IMR-90 (cell line): ENCODE data around the gene FAAP20. TPM values are rescaled to one million over a fixed set of nuclear protein-coding genes. Genes with fewer than 3 reads are reported as not detected.

Experiments
- ATAC-seq: fragments of 200-7000 bp; cut with Tn5 transposase; 2 replicates; pipeline ENCODE4 v1.9.1; 2020; ENCODE audit warnings: low read depth, mild to moderate bottlenecking, moderate library complexity
- BruUV-seq: library from RNA; stranded (reverse); fragments of 400-500 nt; replicated peaks from 2 replicates; lab custom pipeline; 2021; lab: Mats Ljungman, UMichigan
- CTCF ChIA-PET: fragments of 300-600 bp; formaldehyde crosslinking; extraction: SDS; loops from one replicate; lab custom pipeline; 2021; ENCODE audit warnings: antibody characterized with exemption; lab: Yijun Ruan, JAX
- POLR2A ChIA-PET: fragments of 300-600 bp; sonication (Branson Sonifier 250); formaldehyde crosslinking; loops from one replicate; lab custom pipeline; 2022; ENCODE audit warnings: antibody characterized with exemption; ENCODE audit not compliant: unreplicated experiment; lab: Charles Lee
- DNase-seq: peaks from one replicate; pipeline ENCODE4 v3.0.0; 2013
- H2AFZ ChIP-seq: replicated peaks from 2 replicates; pipeline ENCODE3; 2013; ENCODE audit warnings: low read length, mild to moderate bottlenecking; ENCODE audit not compliant: poor library complexity
- H2AK5ac ChIP-seq: 2 replicates; pipeline ENCODE4 v1.6.1; 2013; ENCODE audit warnings: low read depth, low read length, inconsistent platforms
- H2AK9ac ChIP-seq: replicated peaks from 2 replicates; pipeline ENCODE3; 2013; ENCODE audit warnings: mild to moderate bottlenecking, low read depth, low read length, moderate library complexity; ENCODE audit not compliant: poor library complexity
- H2BK120ac ChIP-seq: 2 replicates; pipeline ENCODE4 v1.6.1; 2013; ENCODE audit warnings: low read depth, low read length, inconsistent platforms
- H2BK15ac ChIP-seq: 3 replicates; pipeline ENCODE4 v1.6.1; 2013; ENCODE audit warnings: low read depth, low read length, inconsistent platforms
- H2BK20ac ChIP-seq: 2 replicates; pipeline ENCODE4 v1.6.1; 2013; ENCODE audit warnings: low read depth, mild to moderate bottlenecking, inconsistent platforms, low read length, moderate library complexity
- H2BK5ac ChIP-seq: 2 replicates; pipeline ENCODE4 v1.6.1; 2013; ENCODE audit warnings: mild to moderate bottlenecking, low read depth, low read length, inconsistent platforms; ENCODE audit not compliant: poor library complexity, severe bottlenecking
- H3K14ac ChIP-seq: replicated peaks from 2 replicates; pipeline ENCODE4 v1.6.1; 2013; ENCODE audit warnings: low read depth, low read length, inconsistent platforms
- H3K18ac ChIP-seq: 2 replicates; pipeline ENCODE4 v1.6.1; 2013; ENCODE audit warnings: low read depth, low read length, control low read depth
- H3K23ac ChIP-seq: 2 replicates; pipeline ENCODE4 v1.6.1; 2013; ENCODE audit warnings: low read depth, low read length, inconsistent platforms
- H3K27ac ChIP-seq: 2 replicates; pipeline ENCODE4 v1.5.1; 2013; ENCODE audit warnings: mild to moderate bottlenecking, control low read depth, low read length; ENCODE audit not compliant: insufficient read depth
- H3K27me3 ChIP-seq: 2 replicates; pipeline ENCODE4 v1.6.1; 2013; ENCODE audit warnings: low read length; ENCODE audit not compliant: control insufficient read depth, insufficient read depth
- H3K36me3 ChIP-seq: 2 replicates; pipeline ENCODE4 v1.6.1; 2013; ENCODE audit warnings: low read length, mixed read lengths; ENCODE audit not compliant: control insufficient read depth, insufficient read depth
- H3K4ac ChIP-seq: 2 replicates; pipeline ENCODE4 v1.6.1; 2013; ENCODE audit warnings: low read depth, low read length, inconsistent platforms
- H3K4me1 ChIP-seq: 2 replicates; pipeline ENCODE4 v1.6.1; 2013; ENCODE audit warnings: low read length, mixed read lengths; ENCODE audit not compliant: control insufficient read depth, insufficient read depth
- H3K4me2 ChIP-seq: 2 replicates; pipeline ENCODE4 v1.6.1; 2013; ENCODE audit warnings: low read depth, mild to moderate bottlenecking, control low read depth, low read length, moderate library complexity
- H3K4me3 ChIP-seq: 2 replicates; pipeline ENCODE4 v1.5.1; 2013; ENCODE audit warnings: low read depth, mild to moderate bottlenecking, control low read depth, low read length, moderate library complexity; ENCODE audit not compliant: insufficient read depth
- H3K56ac ChIP-seq: 2 replicates; pipeline ENCODE4 v1.6.1; 2013; ENCODE audit warnings: low read length, inconsistent platforms; ENCODE audit not compliant: insufficient read depth; ENCODE audit errors: extremely low read depth
- H3K79me1 ChIP-seq, 2 experiments: 2 replicates each; pipeline ENCODE4 v1.6.1; 2013; ENCODE audit warnings: low read length in 2 of 2, inconsistent platforms in 1 of 2, low read depth in 1 of 2
- H3K9ac ChIP-seq: 2 replicates; pipeline ENCODE4 v1.6.1; 2013; ENCODE audit warnings: low read depth, low read length, control low read depth
- H3K9me1 ChIP-seq: 2 replicates; pipeline ENCODE4 v1.6.1; 2013; ENCODE audit warnings: low read length, inconsistent platforms; ENCODE audit not compliant: insufficient read depth
- H3K9me3 ChIP-seq: 2 replicates; pipeline ENCODE4 v1.6.1; 2013; ENCODE audit warnings: low read length; ENCODE audit not compliant: control insufficient read depth, insufficient read depth
- H4K20me1 ChIP-seq: 2 replicates; pipeline ENCODE4 v1.6.1; 2013; ENCODE audit warnings: low read length, inconsistent platforms; ENCODE audit not compliant: insufficient read depth
- H4K5ac ChIP-seq: 2 replicates; pipeline ENCODE4 v1.6.1; 2013; ENCODE audit warnings: mild to moderate bottlenecking, low read depth, low read length, control low read depth
- H4K8ac ChIP-seq, 2 experiments: 2 replicates each; pipeline ENCODE4 v1.6.1; 2013; ENCODE audit warnings: low read depth in 2 of 2, low read length in 2 of 2, control low read depth in 1 of 2, inconsistent platforms in 1 of 2
- H4K91ac ChIP-seq: 2 replicates; pipeline ENCODE4 v1.6.1; 2013; ENCODE audit warnings: low read depth, low read length, inconsistent platforms; ENCODE audit not compliant: insufficient read depth
- CEBPB ChIP-seq: IDR thresholded peaks from 2 replicates; pipeline ENCODE4 v1.6.1; 2012; ENCODE audit warnings: low read depth, low read length, improper control_type of control experiment
- MAFK ChIP-seq: IDR thresholded peaks from 2 replicates; pipeline ENCODE4 v1.6.1; 2012; ENCODE audit warnings: low read depth, low read length, improper control_type of control experiment
- NFE2L2 ChIP-seq: fragments of 150-350 bp; IDR thresholded peaks from 2 replicates; pipeline ENCODE4 v1.6.1; 2016; ENCODE audit warnings: low read depth, mild to moderate bottlenecking, low read length
- RFX5 ChIP-seq: IDR thresholded peaks from 2 replicates; pipeline ENCODE4 v1.8.0; 2012; ENCODE audit warnings: low read depth, mild to moderate bottlenecking, low read length, moderate library complexity
- SMC3 ChIP-seq: fragments of 150-350 bp; IDR thresholded peaks from 2 replicates; pipeline ENCODE4 v1.6.1; 2016; ENCODE audit warnings: low read depth, mild to moderate bottlenecking, antibody characterized with exemption, low read length, moderate library complexity
- USF2 ChIP-seq: fragments of 150-350 bp; IDR thresholded peaks from 2 replicates; pipeline ENCODE4 v1.6.1; 2017; ENCODE audit warnings: mild to moderate bottlenecking, antibody characterized with exemption, low read length, low read depth
- WGBS, 2 experiments: methylation state at CpG; one replicate each; pipeline versions ENCODE4 v1.1.5 to v1.1.7; 2013; ENCODE audit warnings: missing lambda C conversion rate in 2 of 2; ENCODE audit not compliant: insufficient read length in 1 of 2; ENCODE audit errors: extremely low coverage in 2 of 2; 5-methylcytosine and 5-hydroxymethylcytosine counted together
- dilution Hi-C: fragments of 300-500 bp; cut with HindIII; formaldehyde crosslinking; loops from one replicate; pipeline ENCODE4 v1.14.3; 2018; ENCODE audit warnings: low sequenced_read_pairs; ENCODE audit not compliant: unreplicated experiment
- in situ Hi-C: fragments of 300-500 bp; cut with MboI; formaldehyde crosslinking; loops from 3 replicates; pipeline ENCODE4 v1.14.3; 2019; ENCODE audit warnings: low sequenced_read_pairs, inconsistent platforms, mixed read lengths
- intact Hi-C: fragments of 100-400 bp; cut with micrococcal nuclease; formaldehyde crosslinking; loops from 2 replicates; pipeline ENCODE4 v1.10.0; 2022
- polyA plus RNA-seq, 3 experiments: library from polyadenylated mRNA; depleted of rRNA; stranded (reverse); fragments of >200 nt; gene quantifications; 2 replicates each; pipeline ENCODE4 v1.2.3, GENCODE V29; 2012; ENCODE audit warnings: low replicate concordance in 1 of 3
- total RNA-seq: library from RNA; depleted of rRNA; stranded (reverse); fragments of >200 nt; gene quantifications from 2 replicates; pipeline ENCODE4 v1.2.3, GENCODE V29; 2012

Gene FAAP20
- total and polyA plus RNA-seq, 2 of the 4 experiments (the other 2 are of a cell fraction): 6.5 to 31.5 TPM

- TF ChIP-seq USF2: no peak
Observed at GRCh38 chr1:2175681-2176454, 18.7 kb downstream of the FAAP20 start (continued).

- Histone ChIP-seq H3K4me1 (peaks cover under 1% of the 10 kb centered on the region), H4K5ac (no peak overlapping the region), H3K4me3 (no peak overlapping the region), H3K27me3 (no peaks in the 10 kb centered on the region; the same call in 1 of the 2 replicates), H4K8ac (no peak overlapping the region), H3K9ac (no peak overlapping the region), H3K27ac (no peak overlapping the region), H2AK5ac (no peak overlapping the region), H2BK20ac (no peak overlapping the region), H3K14ac (no peak overlapping the region), H4K91ac (no peak overlapping the region), H3K4me2 (no peak overlapping the region), H3K79me1 (no peaks in the 10 kb centered on the region), H3K9me1 (no peaks in the 10 kb centered on the region), H2BK5ac (no peak overlapping the region), H3K56ac (no peak overlapping the region), H4K20me1 (no peaks in the 10 kb centered on the region), H3K23ac (no peak overlapping the region), H2BK15ac (no peak overlapping the region), H3K18ac (no peak overlapping the region), H2BK120ac (no peak overlapping the region), H3K4ac (no peak overlapping the region), H2AK9ac (no peak overlapping the region), H3K36me3 (no peaks in the 10 kb centered on the region), H3K9me3 (no peaks in the 10 kb centered on the region), H2AFZ (peak overlapping the region; percentile 1)
- WGBS, 2 experiments: 100% methylated on average over 3 of the region's 9 CpGs; no CpG with 5 or more reads in 1 of the 2 experiments
- in situ Hi-C loops (loop anchor here (25.0 kb wide), 1 partner anchor 362 kb away; the partner anchor contains the start of genes HES5 and PANK4), intact Hi-C loops (no loop called here), dilution Hi-C loops (no loop called here)
- ATAC-seq (no peak), DNase-seq (no peak)
- TF ChIP-seq RFX5: no peak
- no peak for TF ChIP-seq MAFK
- TF ChIP-seq CEBPB: no peak
- TF ChIP-seq NFE2L2: no peak
- TF ChIP-seq SMC3: no peak
- no TSS peak for BruUV-seq
- ChIA-PET CTCF (interaction anchor here (0.7 to 2.5 kb wide), 16 partner anchors 9 to 207 kb away, joined by 3 to 17 read pairs (median 4); no protein-coding TSS in a partner anchor), POLR2A (no interaction called here)
Observed at GRCh38 chr1:2175055-2175414, 19.5 kb downstream of the FAAP20 start.
